PFSK-1 (cell line): ENCODE measurements around the gene SLC7A7.

ENCODE experiments used
- FOXP2 ChIP-seq: optimal IDR thresholded peaks from 2 replicates; pipeline ENCODE3; 2011; ENCODE audit warnings: borderline replicate concordance, control low read depth, inconsistent platforms; ENCODE audit not compliant: insufficient read depth; ENCODE audit errors: extremely low read length, extremely low read depth
- POLR2AphosphoS5 ChIP-seq: IDR thresholded peaks from 2 replicates; pipeline ENCODE4 v1.6.1; 2012; ENCODE audit warnings: low read depth, mild to moderate bottlenecking, control low read depth, low read length, moderate library complexity
- SIN3A ChIP-seq: IDR thresholded peaks from 2 replicates; pipeline ENCODE4 v1.6.1; 2012; ENCODE audit warnings: mild to moderate bottlenecking, low read length, moderate library complexity, borderline replicate concordance; ENCODE audit not compliant: insufficient read depth
- TAF1 ChIP-seq: IDR thresholded peaks from 2 replicates; pipeline ENCODE4 v1.6.1; 2012; ENCODE audit warnings: low read length, control low read depth, borderline replicate concordance; ENCODE audit not compliant: insufficient read depth
- TF ChIP-seq, protein P1 (sequence below), 2 experiments: IDR thresholded peaks; 2 replicates each; pipeline versions ENCODE4 v1.6.1 to v1.8.0; 2011 to 2012; ENCODE audit warnings: low read depth in 2 of 2, low read length in 2 of 2, control low read depth in 1 of 2, inconsistent platforms in 1 of 2, mild to moderate bottlenecking in 1 of 2, moderate library complexity in 1 of 2; ENCODE audit not compliant: insufficient read depth in 1 of 2

Gene SLC7A7

GRCh38 chr14:22794551-22794951 lies 20.7 kb downstream of the SLC7A7 start:
- TF ChIP-seq, protein P1, sequence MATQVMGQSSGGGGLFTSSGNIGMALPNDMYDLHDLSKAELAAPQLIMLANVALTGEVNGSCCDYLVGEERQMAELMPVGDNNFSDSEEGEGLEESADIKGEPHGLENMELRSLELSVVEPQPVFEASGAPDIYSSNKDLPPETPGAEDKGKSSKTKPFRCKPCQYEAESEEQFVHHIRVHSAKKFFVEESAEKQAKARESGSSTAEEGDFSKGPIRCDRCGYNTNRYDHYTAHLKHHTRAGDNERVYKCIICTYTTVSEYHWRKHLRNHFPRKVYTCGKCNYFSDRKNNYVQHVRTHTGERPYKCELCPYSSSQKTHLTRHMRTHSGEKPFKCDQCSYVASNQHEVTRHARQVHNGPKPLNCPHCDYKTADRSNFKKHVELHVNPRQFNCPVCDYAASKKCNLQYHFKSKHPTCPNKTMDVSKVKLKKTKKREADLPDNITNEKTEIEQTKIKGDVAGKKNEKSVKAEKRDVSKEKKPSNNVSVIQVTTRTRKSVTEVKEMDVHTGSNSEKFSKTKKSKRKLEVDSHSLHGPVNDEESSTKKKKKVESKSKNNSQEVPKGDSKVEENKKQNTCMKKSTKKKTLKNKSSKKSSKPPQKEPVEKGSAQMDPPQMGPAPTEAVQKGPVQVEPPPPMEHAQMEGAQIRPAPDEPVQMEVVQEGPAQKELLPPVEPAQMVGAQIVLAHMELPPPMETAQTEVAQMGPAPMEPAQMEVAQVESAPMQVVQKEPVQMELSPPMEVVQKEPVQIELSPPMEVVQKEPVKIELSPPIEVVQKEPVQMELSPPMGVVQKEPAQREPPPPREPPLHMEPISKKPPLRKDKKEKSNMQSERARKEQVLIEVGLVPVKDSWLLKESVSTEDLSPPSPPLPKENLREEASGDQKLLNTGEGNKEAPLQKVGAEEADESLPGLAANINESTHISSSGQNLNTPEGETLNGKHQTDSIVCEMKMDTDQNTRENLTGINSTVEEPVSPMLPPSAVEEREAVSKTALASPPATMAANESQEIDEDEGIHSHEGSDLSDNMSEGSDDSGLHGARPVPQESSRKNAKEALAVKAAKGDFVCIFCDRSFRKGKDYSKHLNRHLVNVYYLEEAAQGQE (IDR thresholded peaks at IDR 0.05; ENCODE audit: insufficient read depth in 1 of 2, low read depth in 2 of 2, low read length in 2 of 2): no peak
- no peak for TF ChIP-seq FOXP2
- no peak for TF ChIP-seq POLR2AphosphoS5
- TF ChIP-seq TAF1: no peak
- no peak for TF ChIP-seq SIN3A

DNA sequence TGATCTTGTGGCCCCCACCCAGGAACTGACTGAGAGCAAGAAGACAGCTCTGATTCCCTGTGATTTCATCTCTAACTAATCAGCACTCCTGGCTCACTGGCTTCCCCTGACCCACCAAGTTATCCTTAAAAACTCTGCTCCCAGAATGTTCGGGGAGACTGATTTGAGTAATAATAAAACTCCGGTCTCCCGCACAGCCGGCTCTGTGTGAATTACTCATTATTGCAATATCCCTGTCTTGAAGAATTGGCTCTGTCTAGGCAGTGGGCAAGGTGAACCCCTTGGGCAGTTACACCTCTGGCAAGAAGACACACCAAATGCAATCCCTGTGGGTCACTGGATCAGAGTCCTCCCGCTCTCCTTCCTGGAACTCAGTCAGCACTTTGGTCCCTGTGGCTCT lies 21.3 kb downstream of the SLC7A7 start:
- no peak for TF ChIP-seq SIN3A
- no peak for TF ChIP-seq TAF1
- TF ChIP-seq FOXP2: no peak
- TF ChIP-seq, protein P1 (IDR thresholded peaks at IDR 0.05; ENCODE audit: insufficient read depth in 1 of 2, low read depth in 2 of 2, low read length in 2 of 2): no peak
- no peak for TF ChIP-seq POLR2AphosphoS5

DNA sequence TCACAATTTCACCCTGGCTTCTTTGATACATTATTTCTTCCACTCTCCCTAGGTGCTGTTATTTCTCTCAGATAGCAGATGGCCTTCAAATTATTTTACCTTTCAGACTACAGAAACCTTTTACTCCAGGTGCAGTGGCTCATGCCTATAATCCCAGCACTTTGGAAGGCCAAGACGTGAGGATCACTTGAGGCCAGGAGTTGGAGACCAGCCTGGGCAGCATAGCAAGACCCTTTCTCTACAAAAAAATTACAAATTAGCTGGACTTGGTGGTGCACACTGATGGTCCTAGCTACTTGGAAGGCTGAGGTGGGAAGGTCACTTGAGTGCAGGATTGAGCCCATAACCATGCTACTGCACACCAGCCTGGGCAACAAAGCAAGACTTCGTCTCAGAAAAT lies 23.1 kb downstream of the SLC7A7 start:
- TF ChIP-seq, protein P1 (IDR thresholded peaks at IDR 0.05; ENCODE audit: insufficient read depth in 1 of 2, low read depth in 2 of 2, low read length in 2 of 2): no peak
- TF ChIP-seq SIN3A (no peak), TAF1 (no peak), POLR2AphosphoS5 (no peak), FOXP2 (no peak)

DNA sequence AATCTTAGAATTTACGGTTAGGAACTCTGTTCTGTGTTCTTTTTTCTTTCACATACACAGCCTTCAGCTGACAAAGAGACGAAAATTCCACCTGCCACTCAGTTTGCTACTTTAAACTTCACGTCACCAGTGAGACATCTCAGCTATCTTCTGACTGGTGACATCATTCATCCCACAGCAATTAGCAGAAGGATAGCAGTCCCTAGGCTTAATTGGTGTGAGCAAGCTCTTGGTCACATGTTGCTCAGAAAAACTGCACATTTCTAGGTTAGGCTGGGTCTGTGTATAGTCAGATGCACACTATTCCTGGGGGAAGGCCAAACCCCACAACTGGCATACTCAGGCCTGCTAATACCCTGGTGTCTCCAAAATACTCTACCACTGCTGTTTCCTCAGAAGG lies 23.9 kb downstream of the SLC7A7 start:
- no peak for TF ChIP-seq SIN3A

DNA sequence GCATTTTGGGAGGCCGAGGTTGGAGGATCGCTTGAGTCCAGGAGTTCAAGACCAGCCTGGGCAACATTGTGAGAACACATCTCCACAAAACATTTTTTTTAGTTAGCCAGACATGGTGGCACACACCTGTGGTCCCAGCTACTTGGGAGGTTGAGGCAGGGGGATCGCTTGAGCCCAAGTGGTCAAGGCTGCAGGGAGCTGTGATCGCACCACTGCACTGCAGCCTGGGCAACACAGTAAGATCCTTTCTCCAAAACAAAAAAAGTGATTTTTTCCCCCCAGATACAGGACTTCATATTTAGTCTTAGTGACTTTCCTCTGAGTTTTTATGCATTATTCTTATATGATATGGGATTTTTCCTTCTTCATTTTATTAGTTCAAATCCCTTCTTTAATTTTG lies 28.6 kb downstream of the SLC7A7 start:
- TF ChIP-seq TAF1 (no peak), FOXP2 (no peak), SIN3A (no peak), POLR2AphosphoS5 (no peak)
- TF ChIP-seq, protein P1 (IDR thresholded peaks at IDR 0.05; ENCODE audit: insufficient read depth in 1 of 2, low read depth in 2 of 2, low read length in 2 of 2): no peak
